Glutamatergic neuron (in vitro differentiated cells): ENCODE results near the gene POTEF. TPM values are rescaled to one million over a fixed set of nuclear protein-coding genes. Genes with fewer than 3 reads are reported as not detected.
"Not testable (repeated sequence)": the region's sequence is repeated elsewhere in the genome, so short reads cannot be mapped to it uniquely, and the experiment has no call there.

Experiments used
- DNase-seq: peaks from one replicate; pipeline ENCODE4 v3.0.0; 2022
- H3K27ac Mint-ChIP-seq: one replicate; pipeline ENCODE4 v1.8.0; 2020; ENCODE audit warnings: mild to moderate bottlenecking, mixed read lengths, inconsistent platforms; ENCODE audit not compliant: unreplicated experiment
- H3K27me3 Mint-ChIP-seq: one replicate; pipeline ENCODE4 v1.8.0; 2020; ENCODE audit warnings: mild to moderate bottlenecking, moderate library complexity, mixed read lengths, inconsistent platforms; ENCODE audit not compliant: unreplicated experiment
- H3K36me3 Mint-ChIP-seq: one replicate; pipeline ENCODE4 v1.8.0; 2020; ENCODE audit warnings: mild to moderate bottlenecking, mixed read lengths, inconsistent platforms; ENCODE audit not compliant: unreplicated experiment
- H3K4me1 Mint-ChIP-seq: one replicate; pipeline ENCODE4 v1.8.0; 2020; ENCODE audit warnings: mild to moderate bottlenecking, low read depth, mixed read lengths, inconsistent platforms; ENCODE audit not compliant: unreplicated experiment
- H3K4me3 Mint-ChIP-seq: one replicate; pipeline ENCODE4 v1.8.0; 2020; ENCODE audit warnings: mild to moderate bottlenecking, mixed read lengths, inconsistent platforms; ENCODE audit not compliant: unreplicated experiment
- H3K9me3 Mint-ChIP-seq: one replicate; pipeline ENCODE4 v1.8.0; 2020; ENCODE audit warnings: mild to moderate bottlenecking, moderate library complexity, mixed read lengths, inconsistent platforms; ENCODE audit not compliant: unreplicated experiment
- total RNA-seq: library from RNA; stranded (reverse); fragmentation: NEBNext Ultra II Directional; extraction: Animal tissue kit (Norgen Biotek cat#: 25700); gene quantifications from one replicate; pipeline ENCODE4 v1.2.1, GENCODE V29; 2021; ENCODE audit not compliant: unreplicated experiment
- TF ChIP-seq, protein P1 (sequence below): fragments of 200-600 bp; sonication (generic); IDR thresholded peaks from one replicate; pipeline ENCODE4 v1.5.0; 2021; ENCODE audit not compliant: partially characterized antibody, unreplicated experiment

POTEF gene
- total RNA-seq, 1 donor from 2014 or later = 12.8 TPM

GRCh38 chr2:130138841-130139251 lies 9.8 kb upstream of the POTEF start:
- not testable (repeated sequence) for H3K4me1 Mint-ChIP-seq, H3K4me3 Mint-ChIP-seq, H3K36me3 Mint-ChIP-seq, H3K27ac Mint-ChIP-seq, H3K27me3 Mint-ChIP-seq, DNase-seq, H3K9me3 Mint-ChIP-seq

GRCh38 chr2:130138326-130138725 lies 9.3 kb upstream of the POTEF start:
- not testable (repeated sequence) for H3K9me3 Mint-ChIP-seq, DNase-seq, H3K27me3 Mint-ChIP-seq

GRCh38 chr2:130137118-130137517 lies 8.1 kb upstream of the POTEF start:
- not testable (repeated sequence) for H3K4me1 Mint-ChIP-seq, DNase-seq, H3K36me3 Mint-ChIP-seq

More at GRCh38 chr2:130138326-130138725, 9.3 kb upstream of the POTEF start:
- not testable (repeated sequence) for H3K4me1 Mint-ChIP-seq, H3K36me3 Mint-ChIP-seq, H3K27ac Mint-ChIP-seq, H3K4me3 Mint-ChIP-seq

GRCh38 chr2:130136546-130136945 lies 7.5 kb upstream of the POTEF start:
- H3K9me3 Mint-ChIP-seq, DNase-seq, H3K27ac Mint-ChIP-seq, H3K27me3 Mint-ChIP-seq, H3K4me1 Mint-ChIP-seq, H3K36me3 Mint-ChIP-seq, H3K4me3 Mint-ChIP-seq: not testable (repeated sequence)

More at GRCh38 chr2:130137118-130137517, 8.1 kb upstream of the POTEF start:
- not testable (repeated sequence) for H3K4me3 Mint-ChIP-seq, H3K27me3 Mint-ChIP-seq, H3K27ac Mint-ChIP-seq, H3K9me3 Mint-ChIP-seq

- H3K27ac Mint-ChIP-seq = no peak overlapping the region
- TF ChIP-seq, protein P1, sequence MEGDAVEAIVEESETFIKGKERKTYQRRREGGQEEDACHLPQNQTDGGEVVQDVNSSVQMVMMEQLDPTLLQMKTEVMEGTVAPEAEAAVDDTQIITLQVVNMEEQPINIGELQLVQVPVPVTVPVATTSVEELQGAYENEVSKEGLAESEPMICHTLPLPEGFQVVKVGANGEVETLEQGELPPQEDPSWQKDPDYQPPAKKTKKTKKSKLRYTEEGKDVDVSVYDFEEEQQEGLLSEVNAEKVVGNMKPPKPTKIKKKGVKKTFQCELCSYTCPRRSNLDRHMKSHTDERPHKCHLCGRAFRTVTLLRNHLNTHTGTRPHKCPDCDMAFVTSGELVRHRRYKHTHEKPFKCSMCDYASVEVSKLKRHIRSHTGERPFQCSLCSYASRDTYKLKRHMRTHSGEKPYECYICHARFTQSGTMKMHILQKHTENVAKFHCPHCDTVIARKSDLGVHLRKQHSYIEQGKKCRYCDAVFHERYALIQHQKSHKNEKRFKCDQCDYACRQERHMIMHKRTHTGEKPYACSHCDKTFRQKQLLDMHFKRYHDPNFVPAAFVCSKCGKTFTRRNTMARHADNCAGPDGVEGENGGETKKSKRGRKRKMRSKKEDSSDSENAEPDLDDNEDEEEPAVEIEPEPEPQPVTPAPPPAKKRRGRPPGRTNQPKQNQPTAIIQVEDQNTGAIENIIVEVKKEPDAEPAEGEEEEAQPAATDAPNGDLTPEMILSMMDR = no peak
- no peaks in the 10 kb centered on the region for H3K36me3 Mint-ChIP-seq
- no peaks in the 10 kb centered on the region for H3K27me3 Mint-ChIP-seq
- H3K4me1 Mint-ChIP-seq = no peaks in the 10 kb centered on the region
- no peak for DNase-seq
- peaks cover 1% of the 10 kb centered on the region for H3K9me3 Mint-ChIP-seq
- H3K4me3 Mint-ChIP-seq = no peak overlapping the region
These were observed 6.9 kb upstream of the POTEF start for GRCh38 chr2:130135692-130136541.

DNA sequence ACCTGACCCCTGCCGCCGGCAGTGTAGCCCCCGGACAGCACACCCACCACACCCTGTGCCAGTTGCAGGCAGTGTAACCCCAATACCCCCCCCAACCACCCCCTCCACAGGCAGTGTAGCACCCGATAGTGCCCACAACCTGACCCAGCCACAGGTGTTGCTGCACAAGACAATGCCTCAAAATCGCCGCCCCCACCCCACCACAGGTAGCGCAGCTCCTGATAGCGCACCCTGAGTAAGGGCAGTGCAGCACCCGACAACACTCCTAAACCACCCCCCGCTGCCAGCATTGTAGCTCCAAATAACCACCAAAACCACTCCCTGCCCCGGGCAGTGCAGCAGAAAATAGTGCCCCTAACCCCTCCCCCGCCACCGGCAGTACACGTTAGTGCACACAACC lies 558 bp downstream of the POTEF start:
- not testable (repeated sequence) for H3K27ac Mint-ChIP-seq, DNase-seq, H3K9me3 Mint-ChIP-seq, H3K27me3 Mint-ChIP-seq, H3K36me3 Mint-ChIP-seq, H3K4me1 Mint-ChIP-seq
- peak overlapping the region; percentile 91 for H3K4me3 Mint-ChIP-seq

DNA sequence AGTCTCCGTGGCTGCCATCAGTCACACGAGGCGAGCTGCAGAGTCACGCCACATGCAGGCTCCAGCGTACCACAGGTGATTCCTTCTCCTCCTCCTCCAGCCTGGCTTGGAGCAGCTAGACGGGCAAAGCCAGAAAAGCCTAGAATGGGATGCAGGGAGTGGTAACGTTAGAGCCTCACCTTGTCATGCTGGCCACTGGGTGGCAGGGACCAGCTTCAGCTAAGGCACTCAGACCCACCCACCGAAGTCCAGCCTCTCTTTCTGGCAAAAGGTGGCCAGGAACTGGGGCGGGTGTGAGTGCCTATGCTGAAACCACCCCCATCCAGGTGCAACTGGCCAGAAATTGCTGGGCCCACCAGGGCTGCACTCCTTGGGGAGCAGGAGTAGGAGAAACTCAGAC lies 1.3 kb downstream of the POTEF start:
- H3K4me1 Mint-ChIP-seq, DNase-seq, H3K4me3 Mint-ChIP-seq, H3K36me3 Mint-ChIP-seq, H3K9me3 Mint-ChIP-seq, H3K27ac Mint-ChIP-seq, H3K27me3 Mint-ChIP-seq: not testable (repeated sequence)

DNA sequence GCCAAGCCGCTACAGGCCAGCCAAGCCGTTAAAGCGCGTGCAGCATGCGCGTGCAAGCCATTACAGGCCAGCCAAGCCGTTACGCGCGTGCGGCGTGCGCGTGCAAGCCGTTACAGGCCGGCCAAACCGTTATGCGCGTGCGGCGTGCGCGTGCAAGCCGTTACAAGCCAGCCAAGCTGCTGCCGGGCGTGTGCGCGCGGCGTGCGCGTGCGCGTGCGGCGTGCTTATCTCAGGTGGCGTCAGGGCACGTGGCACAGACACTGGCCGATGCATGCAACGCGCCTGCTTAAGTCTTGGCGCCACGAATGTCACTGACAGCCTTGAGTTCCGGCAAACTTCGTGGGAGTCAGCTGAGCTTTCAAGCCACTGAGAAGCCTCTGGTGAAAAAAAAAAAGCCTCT lies 8.1 kb downstream of the POTEF start:
- H3K27ac Mint-ChIP-seq, H3K27me3 Mint-ChIP-seq, H3K36me3 Mint-ChIP-seq, H3K9me3 Mint-ChIP-seq, H3K4me3 Mint-ChIP-seq, H3K4me1 Mint-ChIP-seq, DNase-seq: not testable (repeated sequence)

GRCh38 chr2:130102597-130103363 lies 26.2 kb downstream of the POTEF start:
- H3K36me3 Mint-ChIP-seq = not testable (repeated sequence)

DNA sequence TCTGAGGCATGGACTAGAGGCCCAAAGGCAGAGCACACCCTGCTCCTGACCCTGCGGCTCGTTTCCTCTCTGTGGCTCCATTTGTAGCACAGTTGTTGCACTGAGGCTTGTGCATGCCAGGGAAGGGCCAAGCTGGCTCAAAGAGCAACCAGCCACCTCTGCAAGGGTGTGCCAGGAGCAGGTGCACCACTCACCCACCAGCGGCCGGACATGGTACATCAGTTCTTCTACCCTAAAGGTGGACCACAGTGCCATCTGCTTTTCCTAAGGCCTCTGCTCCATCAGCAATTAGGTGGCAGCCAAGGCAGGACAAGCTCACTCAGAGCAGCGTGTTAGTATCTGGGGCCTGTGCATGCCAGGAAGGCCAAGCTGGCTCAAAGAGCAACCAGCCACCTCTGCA lies 66.4 kb downstream of the POTEF start:
- DNase-seq, H3K27me3 Mint-ChIP-seq, H3K9me3 Mint-ChIP-seq, H3K4me3 Mint-ChIP-seq, H3K27ac Mint-ChIP-seq, H3K4me1 Mint-ChIP-seq, H3K36me3 Mint-ChIP-seq: not testable (repeated sequence)

More at GRCh38 chr2:130102597-130103363, 26.2 kb downstream of the POTEF start:
- not testable (repeated sequence) for H3K9me3 Mint-ChIP-seq, DNase-seq, H3K27ac Mint-ChIP-seq, H3K4me3 Mint-ChIP-seq, H3K4me1 Mint-ChIP-seq, H3K27me3 Mint-ChIP-seq

GRCh38 chr2:130059982-130060381 lies 69.0 kb downstream of the POTEF start:
- DNase-seq, H3K4me3 Mint-ChIP-seq, H3K27me3 Mint-ChIP-seq, H3K9me3 Mint-ChIP-seq, H3K27ac Mint-ChIP-seq, H3K4me1 Mint-ChIP-seq, H3K36me3 Mint-ChIP-seq: not testable (repeated sequence)
